GM19239 (cell line): Measurements from ENCODE around the gene LRGUK.
"Not testable (repeated sequence)": the region's sequence is repeated elsewhere in the genome, so short reads cannot be mapped to it uniquely, and the experiment has no call there.

Source experiments
- DNase-seq: peaks from one replicate; pipeline ENCODE4 v3.0.0; 2011; ENCODE audit warnings: low spot score; ENCODE audit not compliant: insufficient read length
- FAIRE-seq: peaks from 2 replicates; lab custom pipeline; 2011; peaks lifted over from hg19 to GRCh38; lab: Jason Lieb, UNC

Gene LRGUK

GRCh38 chr7:134126966-134127848 is at the start of gene LRGUK:
LRGUK (plus strand) TSS chr7:134127340; CDS start chr7:134127368, 28 bp downstream.
- peak; percentile 45 for FAIRE-seq

GRCh38 chr7:134077560-134077959 is 49.6 kb upstream of the LRGUK start:
- not testable (repeated sequence) for DNase-seq, FAIRE-seq

More at GRCh38 chr7:134126966-134127848, at the start of gene LRGUK:
- DNase-seq: peak; percentile 75

- FAIRE-seq (no peak), DNase-seq (no peak)
Observed at GRCh38 chr7:134078991-134079390, 48.1 kb upstream of the LRGUK start.

- no peak for FAIRE-seq
- DNase-seq: no peak
Observed at GRCh38 chr7:134081695-134082094, 45.4 kb upstream of the LRGUK start.

- no peak for DNase-seq
- no peak for FAIRE-seq
Observed at GRCh38 chr7:134083766-134084487, 43.2 kb upstream of the LRGUK start.

- no peak for DNase-seq
- peak; percentile 72 for FAIRE-seq
Observed at GRCh38 chr7:134084488-134085144, 42.5 kb upstream of the LRGUK start.

- FAIRE-seq (no peak), DNase-seq (no peak)
Observed at GRCh38 chr7:134085311-134085710, 41.8 kb upstream of the LRGUK start.

GRCh38 chr7:134086998-134087735 is 40.0 kb upstream of the LRGUK start:
- no peak for DNase-seq
- no peak for FAIRE-seq

GRCh38 chr7:134088199-134088598 is 38.9 kb upstream of the LRGUK start:
- DNase-seq: no peak
- no peak for FAIRE-seq

- DNase-seq (no peak), FAIRE-seq (no peak)
Observed at GRCh38 chr7:134089446-134089845, 37.7 kb upstream of the LRGUK start.

GRCh38 chr7:134098072-134098471 is 29.1 kb upstream of the LRGUK start:
- FAIRE-seq: no peak
- no peak for DNase-seq

- DNase-seq (no peak), FAIRE-seq (no peak)
Observed at GRCh38 chr7:134101716-134102115, 25.4 kb upstream of the LRGUK start.

GRCh38 chr7:134104166-134104565 is 23.0 kb upstream of the LRGUK start:
- DNase-seq (no peak), FAIRE-seq (no peak)

- DNase-seq (no peak), FAIRE-seq (no peak)
Observed at GRCh38 chr7:134105841-134106240, 21.3 kb upstream of the LRGUK start.

GRCh38 chr7:134108802-134109201 is 18.3 kb upstream of the LRGUK start:
- no peak for DNase-seq
- FAIRE-seq: no peak

- DNase-seq (no peak), FAIRE-seq (no peak)
Observed at GRCh38 chr7:134113655-134114054, 13.5 kb upstream of the LRGUK start.

GRCh38 chr7:134114992-134115391 is 12.1 kb upstream of the LRGUK start:
- FAIRE-seq (no peak), DNase-seq (no peak)

GRCh38 chr7:134120405-134120804 is 6.7 kb upstream of the LRGUK start:
- no peak for FAIRE-seq
- DNase-seq: no peak

GRCh38 chr7:134121632-134122139 is 5.5 kb upstream of the LRGUK start:
- DNase-seq (no peak), FAIRE-seq (no peak)

GRCh38 chr7:134122980-134123379 is 4.2 kb upstream of the LRGUK start:
- DNase-seq (no peak), FAIRE-seq (no peak)
